ENCODE measurements around the gene TMEM17.

The TMEM17 gene

DNA sequence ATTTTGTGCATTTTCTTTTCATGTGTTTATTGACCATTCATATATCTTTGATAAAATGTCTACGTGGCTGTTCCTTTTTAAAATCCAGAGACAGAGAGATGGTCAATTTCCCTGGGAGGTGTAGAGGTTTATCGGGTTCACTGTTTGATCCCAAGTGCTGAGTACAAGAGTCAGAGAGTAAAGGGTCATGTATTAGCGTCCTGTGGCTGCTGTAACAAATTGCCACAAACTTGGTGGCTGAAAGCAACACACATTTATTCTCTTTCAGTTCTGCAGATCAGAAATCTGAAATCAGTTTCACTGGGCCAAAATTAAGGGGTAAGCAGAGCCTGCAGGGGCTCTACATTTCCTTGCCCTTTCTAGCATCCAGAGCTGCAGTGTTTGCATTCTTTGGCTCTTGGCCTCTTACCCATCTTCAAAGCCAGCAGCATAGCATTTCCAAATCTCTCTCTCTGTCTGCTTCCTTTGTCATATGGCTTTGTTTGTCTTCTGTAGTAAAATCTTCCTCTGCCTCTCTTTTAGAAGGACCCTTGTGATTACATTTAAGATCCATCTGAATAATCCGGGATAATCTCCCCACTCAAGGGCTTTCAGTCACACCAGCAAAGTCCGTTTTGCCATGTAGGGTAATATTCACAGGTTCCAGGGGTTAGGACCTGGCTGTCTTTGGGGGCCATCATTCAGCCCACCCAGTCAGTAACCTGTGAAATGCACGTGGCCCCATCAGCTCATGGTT, 49.9 kb downstream of the TMEM17 start:
- DNase-seq (ENCODE audit: low spot score): no peak

DNA sequence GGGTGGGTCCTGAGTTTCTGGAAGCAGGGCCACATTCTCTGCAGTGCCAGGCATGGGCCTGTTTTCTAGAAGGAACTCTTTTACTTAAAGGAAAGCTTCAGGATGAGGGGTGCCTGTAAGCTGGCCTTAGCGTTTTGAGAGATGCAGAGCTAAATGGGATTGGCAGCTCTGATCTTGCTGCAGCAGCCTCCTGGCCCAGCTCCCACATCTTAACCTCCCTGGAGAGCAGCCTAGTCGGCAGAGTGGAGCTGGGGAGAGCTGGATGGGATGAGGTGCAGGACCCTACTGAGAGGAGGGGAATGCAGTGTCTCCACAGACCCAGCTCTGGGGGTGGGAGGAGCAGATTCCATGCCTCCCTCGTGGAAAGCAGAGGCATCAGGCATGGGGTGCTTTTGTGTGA, 52.0 kb downstream of the TMEM17 start:
- no peak for DNase-seq (ENCODE audit: low spot score)

DNA sequence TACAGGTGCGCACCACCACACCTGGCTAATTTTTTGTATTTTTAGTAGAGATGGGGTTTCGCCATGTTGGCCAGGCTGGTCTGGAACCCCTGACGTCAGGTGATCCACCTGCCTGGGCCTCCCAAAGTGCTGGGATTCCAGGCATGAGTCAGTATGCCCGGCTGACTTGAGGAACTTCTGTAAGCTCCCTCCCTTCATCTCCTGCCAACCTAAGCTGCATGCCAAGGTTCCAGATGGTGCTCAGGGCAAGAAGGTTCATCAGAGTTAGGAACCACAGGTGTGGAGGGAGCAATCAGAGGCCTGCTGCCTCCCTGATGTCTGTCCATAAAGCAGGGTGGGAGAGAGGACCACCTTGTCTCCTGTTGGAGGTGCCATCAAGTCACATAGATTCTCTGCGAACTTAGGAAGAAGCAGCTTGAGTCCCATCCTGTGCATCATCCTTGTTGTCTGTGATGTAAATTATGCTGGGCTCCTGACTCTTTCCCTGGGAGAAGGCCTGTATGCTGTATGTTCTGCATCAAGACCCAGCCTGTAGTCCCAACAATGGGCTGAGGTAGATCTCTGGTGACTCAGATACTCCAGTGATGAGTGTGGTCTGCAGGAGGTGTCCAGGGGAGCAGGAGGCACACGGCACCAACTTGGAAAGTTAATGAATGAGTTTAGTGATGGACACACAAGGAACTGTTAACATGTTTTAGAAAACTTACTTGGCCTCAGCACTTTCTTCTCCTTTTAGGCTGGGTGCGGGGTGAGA, 53.1 kb downstream of the TMEM17 start:
- DNase-seq (ENCODE audit: low spot score): no peak

DNA sequence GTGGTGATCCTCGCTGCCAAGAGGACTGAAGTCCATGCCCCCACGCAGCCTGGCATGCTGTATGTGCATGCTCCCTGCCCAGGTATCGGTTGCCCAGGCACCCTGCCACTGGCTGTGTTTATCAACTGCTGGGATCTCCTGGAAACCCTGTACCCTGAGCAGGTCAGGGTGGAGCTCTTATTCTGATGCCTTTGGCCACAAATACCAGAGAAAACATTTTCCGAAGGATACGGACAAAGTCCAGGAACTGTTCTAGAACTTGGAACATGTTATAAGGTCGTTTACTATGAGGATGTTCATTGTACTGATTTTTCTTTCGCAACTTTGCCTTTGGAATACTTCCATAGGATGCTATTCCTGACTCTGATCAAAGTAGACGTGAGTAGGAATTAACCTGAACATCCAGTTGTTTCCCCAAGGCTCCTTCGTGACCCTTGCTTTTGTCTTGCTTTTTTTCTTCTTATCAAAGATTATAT, 55.2 kb downstream of the TMEM17 start:
- no peak for DNase-seq (ENCODE audit: low spot score)

Data from ecto neural progenitor cell (in vitro differentiated cells).